Loucy (cell line): Measurements from ENCODE around the gene DTWD1.

Source experiments
- EZH2phosphoT487 ChIP-seq: fragments of 200-600 bp; IDR thresholded peaks from 2 replicates; pipeline ENCODE4 v1.6.1; 2018; ENCODE audit warnings: antibody characterized with exemption, mild to moderate bottlenecking, moderate library complexity, borderline replicate concordance
- TF ChIP-seq, protein P1 (sequence below): fragments of 200-600 bp; sonication (generic); conservative IDR thresholded peaks from 2 replicates; pipeline ENCODE4 v1.5.1; 2014; ENCODE audit warnings: mild to moderate bottlenecking, antibody characterized with exemption, low read length

DNA sequence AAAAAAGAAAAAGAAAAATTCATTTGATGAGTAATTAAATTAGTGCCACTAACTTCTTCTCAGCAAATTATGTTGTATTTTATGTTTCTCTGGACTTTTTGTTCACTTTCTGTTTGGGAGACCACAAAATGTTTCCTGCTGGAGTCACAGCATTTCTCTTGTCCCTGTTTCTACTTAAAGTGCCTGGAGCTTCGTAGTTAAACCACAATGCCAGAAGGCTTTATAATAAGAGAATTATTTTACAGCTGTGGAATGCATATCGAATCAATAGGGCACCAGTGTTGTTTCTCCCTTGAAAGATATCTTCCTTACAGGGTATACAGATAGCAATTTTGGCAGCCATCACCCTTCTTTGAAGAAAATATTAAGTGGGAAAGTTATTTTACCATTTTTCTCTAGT lies 3.2 kb downstream of the DTWD1 start:
- TF ChIP-seq, protein P1, sequence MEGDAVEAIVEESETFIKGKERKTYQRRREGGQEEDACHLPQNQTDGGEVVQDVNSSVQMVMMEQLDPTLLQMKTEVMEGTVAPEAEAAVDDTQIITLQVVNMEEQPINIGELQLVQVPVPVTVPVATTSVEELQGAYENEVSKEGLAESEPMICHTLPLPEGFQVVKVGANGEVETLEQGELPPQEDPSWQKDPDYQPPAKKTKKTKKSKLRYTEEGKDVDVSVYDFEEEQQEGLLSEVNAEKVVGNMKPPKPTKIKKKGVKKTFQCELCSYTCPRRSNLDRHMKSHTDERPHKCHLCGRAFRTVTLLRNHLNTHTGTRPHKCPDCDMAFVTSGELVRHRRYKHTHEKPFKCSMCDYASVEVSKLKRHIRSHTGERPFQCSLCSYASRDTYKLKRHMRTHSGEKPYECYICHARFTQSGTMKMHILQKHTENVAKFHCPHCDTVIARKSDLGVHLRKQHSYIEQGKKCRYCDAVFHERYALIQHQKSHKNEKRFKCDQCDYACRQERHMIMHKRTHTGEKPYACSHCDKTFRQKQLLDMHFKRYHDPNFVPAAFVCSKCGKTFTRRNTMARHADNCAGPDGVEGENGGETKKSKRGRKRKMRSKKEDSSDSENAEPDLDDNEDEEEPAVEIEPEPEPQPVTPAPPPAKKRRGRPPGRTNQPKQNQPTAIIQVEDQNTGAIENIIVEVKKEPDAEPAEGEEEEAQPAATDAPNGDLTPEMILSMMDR = no peak
- TF ChIP-seq EZH2phosphoT487 = no peak
